Adipocyte (in vitro differentiated cells): ENCODE data around the gene F8.

Experiments
- DNase-seq: peaks from one replicate; pipeline ENCODE4 v3.0.0-alpha.2; 2015; ENCODE audit warnings: low read depth
- H3K27me3 ChIP-seq: replicated peaks from 2 replicates; pipeline ENCODE4 v1.7.0; 2013; ENCODE audit warnings: mild to moderate bottlenecking, low read length, moderate library complexity; ENCODE audit not compliant: control insufficient read depth, insufficient read depth
- H3K36me3 ChIP-seq: 2 replicates; pipeline ENCODE4 v1.7.0; 2013; ENCODE audit warnings: low read length, mild to moderate bottlenecking, moderate library complexity; ENCODE audit not compliant: control insufficient read depth, insufficient read depth, severe bottlenecking
- H3K4me1 ChIP-seq: 2 replicates; pipeline ENCODE4 v1.7.0; 2013; ENCODE audit warnings: mild to moderate bottlenecking, low read length, moderate library complexity; ENCODE audit not compliant: control insufficient read depth, insufficient read depth
- H3K4me3 ChIP-seq: 2 replicates; pipeline ENCODE4 v1.7.0; 2013; ENCODE audit warnings: mild to moderate bottlenecking, low read length, moderate library complexity
- H3K9ac ChIP-seq: 2 replicates; pipeline ENCODE4 v1.7.0; 2013; ENCODE audit warnings: mild to moderate bottlenecking, low read length, moderate library complexity
- H3K9me3 ChIP-seq: 2 replicates; pipeline ENCODE4 v1.7.0; 2013; ENCODE audit warnings: mild to moderate bottlenecking, low read length, moderate library complexity; ENCODE audit not compliant: control insufficient read depth

Gene F8

GRCh38 chrX:155005190-155005589, 17.3 kb downstream of the F8 start:
- H3K4me3 ChIP-seq, result no peak overlapping the region
- no peak overlapping the region for H3K9ac ChIP-seq
- H3K27me3 ChIP-seq, result no peaks in the 10 kb centered on the region
- H3K9me3 ChIP-seq, result no peaks in the 10 kb centered on the region
- H3K4me1 ChIP-seq, result peaks cover 5% of the 10 kb centered on the region
- H3K36me3 ChIP-seq, result no peaks in the 10 kb centered on the region
- DNase-seq, result no peak

- Histone ChIP-seq H3K9me3 (peaks cover 10% of the 10 kb centered on the region), H3K27me3 (no peaks in the 10 kb centered on the region), H3K4me3 (no peak overlapping the region), H3K36me3 (no peaks in the 10 kb centered on the region), H3K9ac (no peak overlapping the region), H3K4me1 (peaks cover 5% of the 10 kb centered on the region)
- DNase-seq, result no peak
Measured at GRCh38 chrX:155001873-155002272, 20.6 kb downstream of the F8 start.

- H3K4me1 ChIP-seq, result peaks cover 4% of the 10 kb centered on the region
- H3K36me3 ChIP-seq, result no peaks in the 10 kb centered on the region
- no peaks in the 10 kb centered on the region for H3K27me3 ChIP-seq
- no peak overlapping the region for H3K4me3 ChIP-seq
- H3K9me3 ChIP-seq, result peaks cover 10% of the 10 kb centered on the region
- DNase-seq, result no peak
- H3K9ac ChIP-seq, result no peak overlapping the region
Measured at GRCh38 chrX:155000841-155001240, 21.7 kb downstream of the F8 start.

GRCh38 chrX:154998204-154998880, 24.2 kb downstream of the F8 start:
- no peaks in the 10 kb centered on the region for H3K4me1 ChIP-seq
- H3K9ac ChIP-seq, result no peak overlapping the region
- H3K9me3 ChIP-seq, result peaks cover 10% of the 10 kb centered on the region
- no peaks in the 10 kb centered on the region for H3K36me3 ChIP-seq
- no peak overlapping the region for H3K4me3 ChIP-seq
- H3K27me3 ChIP-seq, result no peaks in the 10 kb centered on the region
- DNase-seq, result no peak

GRCh38 chrX:154991476-154991875, 31.0 kb downstream of the F8 start:
- Histone ChIP-seq H3K9me3 (no peaks in the 10 kb centered on the region), H3K27me3 (no peaks in the 10 kb centered on the region), H3K36me3 (no peaks in the 10 kb centered on the region), H3K9ac (no peak overlapping the region), H3K4me1 (no peaks in the 10 kb centered on the region), H3K4me3 (no peak overlapping the region)
- no peak for DNase-seq

GRCh38 chrX:154991039-154991438, 31.5 kb downstream of the F8 start:
- H3K9ac ChIP-seq, result no peak overlapping the region

GRCh38 chrX:154990496-154990895, 32.0 kb downstream of the F8 start:
- H3K4me1 ChIP-seq, result no peaks in the 10 kb centered on the region
- no peak for DNase-seq
- no peaks in the 10 kb centered on the region for H3K36me3 ChIP-seq
- no peak overlapping the region for H3K9ac ChIP-seq
- H3K27me3 ChIP-seq, result no peaks in the 10 kb centered on the region
- H3K4me3 ChIP-seq, result no peak overlapping the region
- H3K9me3 ChIP-seq, result no peaks in the 10 kb centered on the region

More at GRCh38 chrX:154991039-154991438, 31.5 kb downstream of the F8 start:
- Histone ChIP-seq H3K4me3 (no peak overlapping the region), H3K27me3 (no peaks in the 10 kb centered on the region), H3K9me3 (no peaks in the 10 kb centered on the region), H3K36me3 (no peaks in the 10 kb centered on the region), H3K4me1 (no peaks in the 10 kb centered on the region)
- no peak for DNase-seq

GRCh38 chrX:154988719-154989118, 33.8 kb downstream of the F8 start:
- no peak overlapping the region for H3K9ac ChIP-seq
- no peaks in the 10 kb centered on the region for H3K4me1 ChIP-seq
- no peaks in the 10 kb centered on the region for H3K36me3 ChIP-seq
- H3K9me3 ChIP-seq, result no peaks in the 10 kb centered on the region
- H3K4me3 ChIP-seq, result no peak overlapping the region
- no peak for DNase-seq
- H3K27me3 ChIP-seq, result no peaks in the 10 kb centered on the region

- Histone ChIP-seq H3K9me3 (no peaks in the 10 kb centered on the region), H3K27me3 (no peaks in the 10 kb centered on the region), H3K36me3 (no peaks in the 10 kb centered on the region), H3K4me1 (no peaks in the 10 kb centered on the region), H3K4me3 (no peak overlapping the region), H3K9ac (no peak overlapping the region)
- no peak for DNase-seq
Measured at GRCh38 chrX:154987940-154988339, 34.6 kb downstream of the F8 start.

- H3K4me1 ChIP-seq, result no peaks in the 10 kb centered on the region
- no peak overlapping the region for H3K4me3 ChIP-seq
- peak; percentile 5 for DNase-seq
Measured at GRCh38 chrX:154986826-154987575, 35.5 kb downstream of the F8 start.

GRCh38 chrX:154981116-154981411, 41.5 kb downstream of the F8 start:
- H3K27me3 ChIP-seq, result no peaks in the 10 kb centered on the region
- no peaks in the 10 kb centered on the region for H3K36me3 ChIP-seq
- H3K4me1 ChIP-seq, result no peaks in the 10 kb centered on the region
- H3K4me3 ChIP-seq, result peak overlapping the region; percentile 78
- H3K9ac ChIP-seq, result peak overlapping the region; percentile 81
- H3K9me3 ChIP-seq, result no peaks in the 10 kb centered on the region
- no peak for DNase-seq

More at GRCh38 chrX:154986826-154987575, 35.5 kb downstream of the F8 start:
- Histone ChIP-seq H3K9me3 (no peaks in the 10 kb centered on the region), H3K27me3 (no peaks in the 10 kb centered on the region), H3K9ac (no peak overlapping the region), H3K36me3 (no peaks in the 10 kb centered on the region)
